ENCODE results near the gene ZNF768.
"Not testable (repeated sequence)": the region's sequence is repeated elsewhere in the genome, so short reads cannot be mapped to it uniquely, and the experiment has no call there.

The ZNF768 gene

DNA sequence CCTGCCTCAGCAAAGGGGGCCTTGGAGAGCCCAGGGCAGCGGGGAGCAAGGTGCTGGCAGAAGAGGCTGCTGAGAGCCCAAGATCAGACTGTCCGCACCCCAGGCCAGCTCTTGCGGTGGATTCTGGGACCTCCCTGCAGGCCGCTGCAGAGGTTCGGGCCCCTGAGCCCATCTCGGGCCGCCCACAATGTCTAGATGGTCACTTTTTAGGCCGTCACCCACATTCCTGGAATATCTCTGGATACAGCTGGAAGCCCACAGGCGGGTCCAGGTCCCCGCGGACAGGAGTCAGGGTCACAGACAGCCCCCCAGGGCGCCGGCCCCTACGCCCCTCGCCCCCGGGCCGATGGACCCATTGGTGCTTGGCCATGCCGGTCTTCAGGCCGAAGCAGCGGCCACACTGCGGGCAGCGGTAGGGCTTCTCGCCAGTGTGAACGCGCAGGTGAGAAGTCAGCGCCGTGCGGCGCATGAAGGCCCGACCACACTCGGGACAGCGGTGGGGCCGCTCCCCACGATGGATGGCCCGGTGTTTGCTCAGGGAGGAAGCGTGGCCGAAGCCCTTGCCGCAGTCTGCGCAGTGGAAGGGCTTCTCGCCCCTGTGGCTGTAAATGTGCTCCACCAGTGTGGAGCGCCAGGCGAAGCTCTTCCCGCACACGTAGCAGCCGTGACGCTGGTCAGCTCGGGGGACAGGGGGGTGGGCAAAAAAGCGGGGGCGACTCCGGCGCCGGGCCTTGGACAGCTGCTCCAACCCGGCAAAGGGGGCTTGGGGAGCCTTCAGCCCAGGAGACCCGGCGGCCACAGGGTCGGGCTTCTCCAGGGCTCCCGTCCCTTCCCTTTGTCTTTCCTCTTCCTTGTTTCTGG lies 6.1 kb upstream of the ZNF768 start:
- DNase-seq: no peak

- DNase-seq: no peak
Measured at GRCh38 chr16:30530163-30531037, 4.0 kb upstream of the ZNF768 start.

GRCh38 chr16:30528799-30529457 lies 2.6 kb upstream of the ZNF768 start:
- DNase-seq: no peak

GRCh38 chr16:30527635-30528178 lies 1.3 kb upstream of the ZNF768 start:
- DNase-seq: peak; percentile 74

DNA sequence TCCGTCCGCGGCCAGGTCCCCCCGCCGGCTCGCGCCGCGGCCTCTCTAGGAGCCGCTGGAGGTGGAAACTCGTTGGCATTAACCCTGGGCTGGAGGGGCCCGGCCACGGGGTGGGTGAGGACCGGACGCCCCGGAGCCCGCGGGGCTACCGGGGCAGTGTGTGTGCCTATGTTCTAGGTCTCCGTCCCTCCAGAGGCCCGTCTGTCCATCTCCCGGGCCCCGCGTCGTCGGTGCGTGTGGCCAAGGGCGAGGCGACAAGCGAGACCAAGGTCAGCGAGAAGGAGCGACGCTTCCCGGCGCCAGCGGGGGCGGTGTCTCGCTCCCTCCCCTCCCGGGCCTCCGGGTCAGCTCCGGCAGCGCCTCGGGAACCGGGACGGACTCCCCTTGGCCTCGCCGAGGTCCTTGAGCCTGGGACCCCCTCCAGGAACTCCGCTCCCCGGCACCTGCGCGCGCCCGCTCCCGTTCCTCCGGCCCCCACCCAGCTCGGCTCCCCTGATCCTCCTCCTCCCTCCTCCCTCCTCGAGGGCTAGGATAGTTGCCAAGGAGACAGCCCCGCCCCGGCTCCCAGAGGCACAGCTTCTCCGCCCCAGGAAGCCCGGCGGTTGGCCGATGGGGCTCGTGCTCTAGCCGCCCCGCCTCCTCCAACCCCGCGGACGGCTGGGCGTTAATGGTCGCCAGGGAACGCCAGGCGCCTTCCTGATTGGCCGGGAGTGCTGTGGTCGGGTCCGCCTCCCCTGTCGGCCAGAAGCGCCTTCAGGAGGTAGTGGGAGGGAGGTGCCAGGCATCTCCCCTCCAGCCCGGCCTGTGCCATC lies 663 bp upstream of the ZNF768 start:
- peak; percentile 94 for DNase-seq

- no peak for DNase-seq
Measured at GRCh38 chr16:30525844-30526136, 576 bp downstream of the ZNF768 start.

DNA sequence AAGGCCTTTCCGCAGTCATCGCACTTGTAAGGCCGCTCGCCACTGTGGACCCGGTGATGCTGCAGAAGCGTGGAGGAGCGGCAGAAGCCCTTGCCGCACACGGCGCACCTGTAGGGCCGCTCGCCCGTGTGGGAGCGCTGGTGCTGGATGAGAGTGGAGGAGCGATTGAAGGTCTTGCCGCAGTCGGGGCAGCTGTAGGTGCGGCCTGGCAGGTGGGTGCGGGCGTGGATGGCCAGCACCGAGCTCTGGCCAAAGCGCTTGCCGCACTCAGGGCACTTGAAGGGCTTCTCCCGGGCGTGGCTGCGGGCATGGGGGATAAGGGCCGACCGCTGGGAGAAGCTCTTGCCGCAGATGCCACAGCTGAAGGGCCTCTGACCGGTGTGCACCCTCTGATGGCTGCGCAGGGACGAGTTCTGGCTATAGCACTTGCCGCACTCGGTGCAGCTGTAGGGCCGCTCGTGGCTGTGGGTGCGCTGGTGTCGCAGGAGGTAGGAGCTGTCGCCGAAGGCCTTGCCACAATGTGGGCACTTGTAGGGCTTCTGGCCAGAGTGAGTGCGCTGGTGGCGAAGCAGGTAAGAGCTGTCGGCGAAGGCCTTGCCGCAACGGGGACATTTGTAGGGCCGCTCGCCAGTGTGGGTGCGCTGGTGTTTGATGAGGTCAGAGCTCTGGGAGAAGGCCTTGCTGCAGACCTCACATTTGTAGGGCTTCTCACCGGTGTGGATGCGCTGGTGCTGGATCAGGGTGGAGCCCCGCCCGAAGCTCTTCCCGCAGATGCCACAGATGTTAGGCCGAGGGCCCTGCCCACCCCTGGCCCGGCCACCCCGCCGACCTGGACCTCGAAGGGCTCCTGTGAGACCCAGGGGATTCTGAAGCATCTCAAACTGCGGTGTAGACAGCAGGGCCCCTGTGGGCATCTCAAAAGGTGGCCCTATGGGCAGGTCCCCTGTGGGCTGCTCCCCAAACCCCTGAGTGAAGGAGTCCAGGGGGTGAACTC lies 1.5 kb downstream of the ZNF768 start:
- DNase-seq: no peak

- no peak for DNase-seq
Measured at GRCh38 chr16:30523768-30524574, 2.4 kb downstream of the ZNF768 start.

DNA sequence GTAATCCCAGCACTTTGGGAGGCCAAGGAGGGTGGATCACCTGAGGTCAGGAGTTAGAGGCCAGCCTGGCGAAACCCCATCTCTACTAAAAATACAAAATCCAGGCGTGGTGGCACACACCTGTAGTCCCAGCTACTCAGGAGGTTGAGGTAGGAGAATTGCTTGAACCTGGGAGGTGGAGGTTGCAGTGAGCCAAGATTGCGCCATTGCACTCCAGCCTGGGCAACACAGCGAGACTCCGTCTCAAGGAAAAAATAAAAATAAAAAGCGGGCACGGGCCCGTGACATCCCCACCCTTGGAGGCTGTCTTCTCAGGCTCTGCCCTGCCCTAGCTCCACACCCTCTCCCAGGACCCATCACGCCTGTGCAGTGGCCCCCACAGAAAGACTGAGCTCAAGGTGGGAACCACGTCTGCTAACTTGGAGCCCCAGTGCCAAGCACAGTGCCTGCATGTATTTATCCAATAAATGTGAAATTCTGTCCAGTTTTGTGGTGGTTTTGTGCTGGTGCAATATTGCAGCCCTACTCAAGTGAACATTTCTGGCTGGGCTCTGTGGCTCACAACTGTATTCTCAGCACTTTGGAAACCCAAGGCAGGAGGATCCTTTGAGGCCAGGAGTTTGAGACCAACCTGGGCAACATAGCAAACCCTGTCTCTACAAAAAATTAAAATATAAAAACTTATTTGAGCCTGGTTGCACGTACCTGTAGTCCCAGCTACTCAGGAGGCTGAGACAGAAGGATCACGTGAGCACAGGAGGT lies 3.5 kb downstream of the ZNF768 start:
- not testable (repeated sequence) for DNase-seq

- DNase-seq: no peak
Measured at GRCh38 chr16:30521873-30522641, 4.3 kb downstream of the ZNF768 start.

GRCh38 chr16:30521476-30521872 lies 4.9 kb downstream of the ZNF768 start:
- no peak for DNase-seq

GRCh38 chr16:30519120-30520049 lies 7.0 kb downstream of the ZNF768 start:
- no peak for DNase-seq

DNA sequence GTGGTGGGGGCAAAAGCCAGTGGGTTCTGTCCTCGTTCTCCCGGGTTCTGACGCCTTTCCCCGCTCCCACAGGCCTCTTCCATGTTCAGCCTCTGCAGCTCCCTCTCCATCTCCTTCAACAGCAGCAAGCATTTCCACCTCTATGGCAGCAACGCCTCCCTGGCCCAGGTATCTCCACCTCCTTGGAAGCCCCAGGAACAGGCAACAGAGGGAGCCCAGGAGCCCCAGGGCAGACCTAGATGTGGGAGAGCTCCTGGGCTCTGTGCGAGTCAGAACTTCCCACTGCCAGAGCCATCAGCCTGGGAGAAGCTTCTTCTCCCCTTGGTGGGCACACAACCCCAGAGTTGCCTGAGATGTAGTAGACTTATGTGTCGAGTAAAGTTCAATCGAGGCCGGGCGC lies 7.8 kb downstream of the ZNF768 start:
- no peak for DNase-seq

- DNase-seq: no peak
Measured at GRCh38 chr16:30515275-30515674, 11.1 kb downstream of the ZNF768 start.

DNA sequence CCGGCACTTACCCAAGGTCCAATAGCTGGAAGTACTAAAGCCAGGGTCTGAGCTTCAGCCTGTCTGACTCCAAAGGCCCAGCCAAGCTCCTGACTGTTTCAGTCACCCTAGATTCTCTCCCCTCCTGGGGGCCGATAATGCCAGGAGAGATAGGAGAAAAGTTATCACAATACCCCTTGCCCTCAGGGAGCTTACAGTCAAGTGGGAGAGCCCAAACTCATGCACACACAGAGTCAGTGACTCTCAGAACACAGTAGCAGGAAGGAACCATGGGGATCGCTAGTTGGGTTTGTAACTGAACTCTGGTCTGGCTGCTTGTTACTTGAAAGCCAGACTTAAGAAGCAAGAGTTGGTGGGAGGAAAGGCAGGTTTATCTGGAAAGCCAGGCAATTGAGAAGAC lies 14.9 kb downstream of the ZNF768 start:
- DNase-seq: no peak

- DNase-seq: no peak
Measured at GRCh38 chr16:30510376-30510938, 15.9 kb downstream of the ZNF768 start.

All from DMS79 treated with DMSO at 0.1 percent for 48 hours (cell line).